Stimulated activated CD8-positive, alpha-beta memory T cell treated with anti-CD3 and anti-CD28 coated beads, Interleukin-2, amount 100 ng/mL, for 48 hours (primary cell): Measurements from ENCODE around the gene MYOM3.

Experiments
- DNase-seq, 2 donors: peaks; one replicate each; pipeline ENCODE4 v3.0.0-alpha.2; 2020; ENCODE audit warnings: low read depth in 2 of 2

Gene MYOM3

GRCh38 chr1:24138476-24139221, 26.7 kb upstream of the MYOM3 start:
- no peak for DNase-seq

GRCh38 chr1:24136956-24137539, 25.1 kb upstream of the MYOM3 start:
- DNase-seq = no peak

- DNase-seq = no peak
Measured at GRCh38 chr1:24134376-24134775, 22.4 kb upstream of the MYOM3 start.

GRCh38 chr1:24133819-24134218, 21.9 kb upstream of the MYOM3 start:
- no peak for DNase-seq

GRCh38 chr1:24130385-24130784, 18.4 kb upstream of the MYOM3 start:
- no peak for DNase-seq

- no peak for DNase-seq
Measured at GRCh38 chr1:24127801-24128363, 15.9 kb upstream of the MYOM3 start.

- no peak for DNase-seq
Measured at GRCh38 chr1:24127134-24127800, 15.3 kb upstream of the MYOM3 start.

- no peak for DNase-seq
Measured at GRCh38 chr1:24126672-24127023, 14.7 kb upstream of the MYOM3 start.

- no peak for DNase-seq
Measured at GRCh38 chr1:24126018-24126671, 14.2 kb upstream of the MYOM3 start.

- no peak for DNase-seq
Measured at GRCh38 chr1:24125456-24125855, 13.5 kb upstream of the MYOM3 start.

GRCh38 chr1:24124980-24125379, 13.0 kb upstream of the MYOM3 start:
- DNase-seq = no peak

- DNase-seq = no peak
Measured at GRCh38 chr1:24123611-24124010, 11.7 kb upstream of the MYOM3 start.

- no peak for DNase-seq
Measured at GRCh38 chr1:24122776-24123175, 10.8 kb upstream of the MYOM3 start.

- no peak for DNase-seq
Measured at GRCh38 chr1:24121406-24121805, 9.5 kb upstream of the MYOM3 start.

- no peak for DNase-seq
Measured at GRCh38 chr1:24120965-24121364, 9.0 kb upstream of the MYOM3 start.

- no peak for DNase-seq
Measured at GRCh38 chr1:24119859-24120756, 8.2 kb upstream of the MYOM3 start.

GRCh38 chr1:24119489-24119858, 7.5 kb upstream of the MYOM3 start:
- no peak for DNase-seq

GRCh38 chr1:24118410-24119242, 6.7 kb upstream of the MYOM3 start:
- DNase-seq = no peak

GRCh38 chr1:24117722-24118409, 5.9 kb upstream of the MYOM3 start:
- no peak for DNase-seq

GRCh38 chr1:24117132-24117531, 5.2 kb upstream of the MYOM3 start:
- no peak for DNase-seq
